HG02588 (cell line): ENCODE results near the gene PTPRG.
"Not testable (repeated sequence)": the region's sequence is repeated elsewhere in the genome, so short reads cannot be mapped to it uniquely, and the experiment has no call there.

Source experiments
- ATAC-seq: cut with Tn5 transposase; IDR thresholded peaks from one replicate; pipeline ENCODE4 v1.9.1; 2021; ENCODE audit warnings: mild to moderate bottlenecking, moderate library complexity; ENCODE audit not compliant: unreplicated experiment

The PTPRG gene

GRCh38 chr3:61748288-61748687, 186.9 kb downstream of the PTPRG start:
- ATAC-seq = no peak

- ATAC-seq = no peak
These were observed 189.4 kb downstream of the PTPRG start for GRCh38 chr3:61750766-61751165.

- no peak for ATAC-seq
These were observed 197.5 kb downstream of the PTPRG start for GRCh38 chr3:61758839-61759238.

- ATAC-seq = not testable (repeated sequence)
These were observed 199.4 kb downstream of the PTPRG start for GRCh38 chr3:61760783-61761182.

- ATAC-seq = no peak
These were observed 200.5 kb downstream of the PTPRG start for GRCh38 chr3:61761694-61762430.

- ATAC-seq = no peak
These were observed 203.9 kb downstream of the PTPRG start for GRCh38 chr3:61765157-61765876.

- ATAC-seq = no peak
These were observed 207.1 kb downstream of the PTPRG start for GRCh38 chr3:61768284-61769037.

GRCh38 chr3:61769266-61769990, 208.1 kb downstream of the PTPRG start:
- ATAC-seq = no peak

GRCh38 chr3:61771976-61772375, 210.6 kb downstream of the PTPRG start:
- ATAC-seq = no peak

- no peak for ATAC-seq
These were observed 211.1 kb downstream of the PTPRG start for GRCh38 chr3:61772456-61772855.

- ATAC-seq = no peak
These were observed 213.0 kb downstream of the PTPRG start for GRCh38 chr3:61774279-61774890.

- ATAC-seq = no peak
These were observed 215.0 kb downstream of the PTPRG start for GRCh38 chr3:61776390-61776789.

- no peak for ATAC-seq
These were observed 216.1 kb downstream of the PTPRG start for GRCh38 chr3:61777483-61777882.

GRCh38 chr3:61778095-61778494, 216.7 kb downstream of the PTPRG start:
- no peak for ATAC-seq

- no peak for ATAC-seq
These were observed 218.6 kb downstream of the PTPRG start for GRCh38 chr3:61780016-61780415.

- no peak for ATAC-seq
These were observed 219.3 kb downstream of the PTPRG start for GRCh38 chr3:61780455-61781228.

- no peak for ATAC-seq
These were observed 222.8 kb downstream of the PTPRG start for GRCh38 chr3:61783993-61784718.

- ATAC-seq = no peak
These were observed 227.5 kb downstream of the PTPRG start for GRCh38 chr3:61788623-61789507.
